Measurements from ENCODE around the gene CDYL2.
A peak's percentile ranks its signal among the peaks of the same experiment; 100 is the strongest.

Gene CDYL2

DNA sequence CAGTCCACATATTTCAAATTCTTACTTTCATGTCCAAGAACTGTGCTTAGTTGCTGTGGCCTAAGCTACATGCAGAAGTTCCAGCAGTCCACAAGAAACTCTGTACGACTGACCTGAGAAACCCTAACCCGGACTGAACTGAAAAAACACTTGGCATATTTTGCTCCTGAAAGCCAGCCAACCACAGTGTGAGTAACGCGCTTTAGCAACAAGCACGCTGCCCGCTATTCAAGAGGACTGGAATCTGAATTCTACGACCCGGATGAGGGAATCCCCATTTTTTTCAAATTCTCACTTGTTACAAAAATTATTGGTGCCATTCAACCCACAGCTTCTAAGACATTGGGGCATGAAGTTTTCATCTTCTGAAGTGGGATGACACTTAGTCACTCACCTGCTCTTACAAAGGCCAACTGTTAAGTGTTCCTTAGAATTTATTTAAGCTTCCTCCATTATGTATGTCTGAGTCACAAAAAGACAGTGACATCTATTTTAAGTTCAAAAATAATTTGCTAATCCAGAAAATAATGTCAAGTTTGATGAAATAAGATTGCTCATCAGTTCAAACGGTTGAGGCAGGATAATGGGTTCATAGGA lies 78.7 kb downstream of the CDYL2 start:
- Histone ChIP-seq H3K27ac (no peak overlapping the region), H3K4me1 (ENCODE audit: control insufficient read depth in 1 of 2, insufficient read depth in 1 of 2, low read depth in 1 of 2, low read length in 1 of 2) (no peaks in the 10 kb centered on the region), H3K36me3 (no peaks in the 10 kb centered on the region), H3K4me3 (ENCODE audit: low read depth in 1 of 2, low read length in 1 of 2) (no peak overlapping the region), H3K9me3 (no peaks in the 10 kb centered on the region), H3K27me3 (no peaks in the 10 kb centered on the region)
- TF ChIP-seq, protein P1, sequence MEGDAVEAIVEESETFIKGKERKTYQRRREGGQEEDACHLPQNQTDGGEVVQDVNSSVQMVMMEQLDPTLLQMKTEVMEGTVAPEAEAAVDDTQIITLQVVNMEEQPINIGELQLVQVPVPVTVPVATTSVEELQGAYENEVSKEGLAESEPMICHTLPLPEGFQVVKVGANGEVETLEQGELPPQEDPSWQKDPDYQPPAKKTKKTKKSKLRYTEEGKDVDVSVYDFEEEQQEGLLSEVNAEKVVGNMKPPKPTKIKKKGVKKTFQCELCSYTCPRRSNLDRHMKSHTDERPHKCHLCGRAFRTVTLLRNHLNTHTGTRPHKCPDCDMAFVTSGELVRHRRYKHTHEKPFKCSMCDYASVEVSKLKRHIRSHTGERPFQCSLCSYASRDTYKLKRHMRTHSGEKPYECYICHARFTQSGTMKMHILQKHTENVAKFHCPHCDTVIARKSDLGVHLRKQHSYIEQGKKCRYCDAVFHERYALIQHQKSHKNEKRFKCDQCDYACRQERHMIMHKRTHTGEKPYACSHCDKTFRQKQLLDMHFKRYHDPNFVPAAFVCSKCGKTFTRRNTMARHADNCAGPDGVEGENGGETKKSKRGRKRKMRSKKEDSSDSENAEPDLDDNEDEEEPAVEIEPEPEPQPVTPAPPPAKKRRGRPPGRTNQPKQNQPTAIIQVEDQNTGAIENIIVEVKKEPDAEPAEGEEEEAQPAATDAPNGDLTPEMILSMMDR (IDR thresholded peaks at IDR 0.05): no peak

DNA sequence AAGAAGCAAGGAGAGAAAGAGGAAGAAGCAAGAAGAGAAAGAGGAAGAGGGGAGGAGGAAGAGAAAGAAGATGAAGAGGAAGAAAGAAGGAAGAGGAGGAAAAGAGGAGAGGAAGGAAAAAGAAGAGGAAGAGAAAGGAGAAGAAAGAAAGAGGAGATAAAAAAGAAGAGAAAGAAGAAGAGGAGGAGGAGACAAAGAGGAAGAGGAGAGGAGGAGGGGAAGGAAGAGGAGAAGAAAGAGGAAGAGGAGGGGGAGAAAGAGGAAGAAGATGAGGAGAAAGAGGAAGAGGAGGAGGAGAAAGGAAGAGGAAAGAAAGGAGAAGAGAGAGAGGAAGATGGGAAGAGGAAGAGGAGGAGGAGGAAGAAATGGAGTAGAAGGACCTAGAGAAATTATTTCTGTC lies 80.4 kb downstream of the CDYL2 start:
- Histone ChIP-seq H3K27ac (peak overlapping the region; percentile 55), H3K9me3 (no peaks in the 10 kb centered on the region), H3K27me3 (no peaks in the 10 kb centered on the region), H3K4me3 (ENCODE audit: low read depth in 1 of 2, low read length in 1 of 2) (no peak overlapping the region), H3K4me1 (ENCODE audit: control insufficient read depth in 1 of 2, insufficient read depth in 1 of 2, low read depth in 1 of 2, low read length in 1 of 2) (peaks cover 7 to 9% of the 10 kb centered on the region in 2 experiments), H3K36me3 (no peaks in the 10 kb centered on the region)
- TF ChIP-seq, protein P1 (IDR thresholded peaks at IDR 0.05): no peak

DNA sequence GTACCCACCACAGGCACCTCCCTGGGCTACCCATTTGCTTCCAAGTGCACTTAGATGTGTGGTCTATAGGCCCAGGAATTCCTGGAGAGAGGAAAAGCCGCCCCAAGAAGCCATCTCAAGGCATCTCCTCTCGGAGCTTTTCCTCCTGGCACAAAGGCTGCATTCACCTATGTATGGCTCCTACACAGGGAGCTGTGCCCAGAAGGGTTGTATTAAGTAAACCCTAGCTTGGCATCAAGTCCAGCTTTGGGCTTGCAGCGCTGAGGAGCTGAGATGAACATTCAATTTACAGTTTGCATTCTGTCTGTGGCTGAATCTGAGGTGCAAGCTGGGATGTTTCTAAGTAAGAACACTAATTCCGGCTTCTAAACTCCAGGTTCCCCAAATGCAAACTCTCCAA lies 81.3 kb downstream of the CDYL2 start:
- peaks cover 7 to 9% of the 10 kb centered on the region in 2 experiments for H3K4me1 ChIP-seq (ENCODE audit: control insufficient read depth in 1 of 2, insufficient read depth in 1 of 2, low read depth in 1 of 2, low read length in 1 of 2)
- H3K27ac ChIP-seq: no peak overlapping the region
- no peak overlapping the region for H3K4me3 ChIP-seq (ENCODE audit: low read depth in 1 of 2, low read length in 1 of 2)
- H3K36me3 ChIP-seq: no peaks in the 10 kb centered on the region
- no peaks in the 10 kb centered on the region for H3K9me3 ChIP-seq
- TF ChIP-seq, protein P1 (IDR thresholded peaks at IDR 0.05): no peak
- H3K27me3 ChIP-seq: no peaks in the 10 kb centered on the region

DNA sequence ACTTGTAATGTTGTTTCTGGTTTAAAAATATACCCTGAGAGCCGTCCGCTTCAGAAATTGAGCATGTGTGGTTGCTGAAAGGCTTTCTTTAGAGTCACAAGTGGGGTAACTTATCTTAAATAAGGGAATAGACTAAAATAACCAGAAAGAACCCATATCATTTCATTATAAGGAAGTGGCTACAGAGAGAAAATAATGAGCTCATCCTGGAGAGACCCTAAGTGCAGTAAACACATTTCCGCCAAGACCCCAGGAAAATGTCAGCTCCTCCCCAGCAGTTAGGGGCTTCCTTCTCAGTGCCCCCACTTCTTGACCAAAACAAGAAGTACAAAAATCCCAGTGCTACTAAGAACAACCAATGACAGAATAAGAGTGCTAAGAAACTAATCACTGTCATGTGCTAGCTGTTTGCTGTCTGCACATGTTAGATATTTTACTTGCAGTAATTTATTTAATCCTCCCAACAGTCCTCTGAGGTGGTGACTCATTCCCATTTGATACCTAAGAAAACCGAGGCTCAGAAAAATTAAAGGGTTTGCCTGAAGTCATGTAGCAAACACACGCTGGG lies 83.5 kb downstream of the CDYL2 start:
- H3K4me3 ChIP-seq (ENCODE audit: low read depth in 1 of 2, low read length in 1 of 2): no peak overlapping the region
- no peaks in the 10 kb centered on the region for H3K36me3 ChIP-seq
- TF ChIP-seq, protein P1 (IDR thresholded peaks at IDR 0.05): no peak
- no peaks in the 10 kb centered on the region for H3K9me3 ChIP-seq
- no peak overlapping the region for H3K27ac ChIP-seq
- peaks cover 7 to 9% of the 10 kb centered on the region in 2 experiments for H3K4me1 ChIP-seq (ENCODE audit: control insufficient read depth in 1 of 2, insufficient read depth in 1 of 2, low read depth in 1 of 2, low read length in 1 of 2)
- H3K27me3 ChIP-seq: no peaks in the 10 kb centered on the region

DNA sequence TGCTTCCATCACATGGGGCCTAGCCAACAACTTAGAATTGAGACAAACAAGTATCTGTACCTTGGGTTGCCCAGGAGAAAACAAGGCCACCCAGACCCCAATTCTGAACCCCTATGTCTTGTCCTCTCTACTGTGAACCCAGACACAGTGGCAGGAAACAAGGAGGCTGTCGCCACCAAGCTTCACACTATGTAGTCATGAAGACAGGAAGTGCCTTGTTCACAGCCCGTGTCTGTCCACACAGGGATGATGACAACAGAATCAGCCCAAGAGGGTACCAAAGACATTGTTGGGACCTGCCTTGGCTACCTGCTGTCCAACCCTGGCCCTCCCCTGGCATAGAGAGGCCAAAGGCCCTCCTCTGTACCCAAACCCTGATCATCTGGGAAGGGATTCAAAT lies 84.8 kb downstream of the CDYL2 start:
- no peaks in the 10 kb centered on the region for H3K27me3 ChIP-seq
- H3K9me3 ChIP-seq: no peaks in the 10 kb centered on the region
- TF ChIP-seq, protein P1 (IDR thresholded peaks at IDR 0.05): no peak
- no peak overlapping the region for H3K27ac ChIP-seq
- no peaks in the 10 kb centered on the region for H3K36me3 ChIP-seq
- H3K4me3 ChIP-seq (ENCODE audit: low read depth in 1 of 2, low read length in 1 of 2): no peak overlapping the region
- peaks cover 7 to 9% of the 10 kb centered on the region in 2 experiments for H3K4me1 ChIP-seq (ENCODE audit: control insufficient read depth in 1 of 2, insufficient read depth in 1 of 2, low read depth in 1 of 2, low read length in 1 of 2)
